GM12891 (cell line): Measurements from ENCODE around the gene PRR14. TPM values are rescaled to one million over a fixed set of nuclear protein-coding genes. Genes with fewer than 3 reads are reported as not detected.
A peak's percentile ranks its signal among the peaks of the same experiment; 100 is the strongest.

ENCODE experiments used
- DNase-seq: peaks from one replicate; pipeline ENCODE4 v3.0.0; 2011; ENCODE audit warnings: low spot score; ENCODE audit not compliant: insufficient read length
- FAIRE-seq: peaks from 2 replicates; lab custom pipeline; 2011; peaks lifted over from hg19 to GRCh38; lab: Jason Lieb, UNC
- PAX5 ChIP-seq: IDR thresholded peaks from 2 replicates; pipeline ENCODE4 v1.6.1; 2011; ENCODE audit warnings: low read length, moderate library complexity, mild to moderate bottlenecking; ENCODE audit not compliant: insufficient read depth, severe bottlenecking
- POLR2A ChIP-seq: IDR thresholded peaks from 2 replicates; pipeline ENCODE4 v1.6.1; 2011; ENCODE audit warnings: low read depth, low read length, control low read depth
- POLR2AphosphoS5 ChIP-seq: IDR thresholded peaks from 2 replicates; pipeline ENCODE4 v1.6.1; 2011; ENCODE audit warnings: low read depth, low read length, control low read depth
- POU2F2 ChIP-seq: IDR thresholded peaks from 2 replicates; pipeline ENCODE4 v1.6.1; 2011; ENCODE audit warnings: low read depth, mild to moderate bottlenecking, control low read depth, low read length, moderate library complexity
- SPI1 ChIP-seq: IDR thresholded peaks from 2 replicates; pipeline ENCODE4 v1.6.1; 2011; ENCODE audit warnings: low read depth, low read length, control low read depth
- TAF1 ChIP-seq: IDR thresholded peaks from 2 replicates; pipeline ENCODE4 v1.6.1; 2011; ENCODE audit warnings: low read depth, low read length, control low read depth
- polyA plus RNA-seq: library from polyadenylated mRNA; unstranded; fragments of >200 nt; gene quantifications from one replicate; pipeline ENCODE4 v1.2.1, GENCODE V29; 2012; ENCODE audit warnings: low read depth, missing spikeins, inconsistent platforms; ENCODE audit not compliant: missing spikeins

PRR14 gene
- polyA plus RNA-seq = 38.7 TPM

GRCh38 chr16:30650369-30651123, at the start of gene PRR14:
TSS of gene PRR14 (plus strand) at chr16:30650960. CDS start at chr16:30651646, 686 bp downstream.
- no peak for FAIRE-seq
- peak; percentile 87 for DNase-seq
- TF ChIP-seq TAF1 (peak; percentile 59), SPI1 (no peak), POLR2AphosphoS5 (no peak), PAX5 (no peak), POU2F2 (no peak), POLR2A (peak; percentile 50; the same call in 1 of the 2 replicates)

DNA sequence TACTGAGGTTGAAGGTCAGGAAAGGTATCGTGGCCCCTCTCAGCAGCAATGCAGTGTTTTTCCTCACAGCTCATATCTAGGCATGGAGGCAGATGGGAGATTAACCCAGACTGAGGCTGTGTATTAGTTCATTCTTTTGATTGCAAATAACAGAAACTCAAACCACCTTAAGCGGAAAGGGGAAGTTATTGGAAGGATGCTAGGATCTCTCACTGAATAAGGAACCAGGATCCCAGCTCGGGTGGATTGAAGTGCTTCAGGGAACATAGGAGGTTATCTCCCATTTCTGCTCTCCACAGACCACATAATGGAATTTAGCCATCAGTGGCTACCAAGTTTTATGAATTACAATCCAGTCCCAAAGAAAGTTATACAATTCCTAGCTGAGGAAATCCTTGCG, 48.8 kb upstream of the PRR14 start:
- TF ChIP-seq POLR2AphosphoS5 = no peak
- no peak for TF ChIP-seq SPI1
- TF ChIP-seq POLR2A = no peak
- TF ChIP-seq PAX5 = no peak
- no peak for TF ChIP-seq POU2F2
- no peak for TF ChIP-seq TAF1
- DNase-seq (no peak), FAIRE-seq (no peak)

DNA sequence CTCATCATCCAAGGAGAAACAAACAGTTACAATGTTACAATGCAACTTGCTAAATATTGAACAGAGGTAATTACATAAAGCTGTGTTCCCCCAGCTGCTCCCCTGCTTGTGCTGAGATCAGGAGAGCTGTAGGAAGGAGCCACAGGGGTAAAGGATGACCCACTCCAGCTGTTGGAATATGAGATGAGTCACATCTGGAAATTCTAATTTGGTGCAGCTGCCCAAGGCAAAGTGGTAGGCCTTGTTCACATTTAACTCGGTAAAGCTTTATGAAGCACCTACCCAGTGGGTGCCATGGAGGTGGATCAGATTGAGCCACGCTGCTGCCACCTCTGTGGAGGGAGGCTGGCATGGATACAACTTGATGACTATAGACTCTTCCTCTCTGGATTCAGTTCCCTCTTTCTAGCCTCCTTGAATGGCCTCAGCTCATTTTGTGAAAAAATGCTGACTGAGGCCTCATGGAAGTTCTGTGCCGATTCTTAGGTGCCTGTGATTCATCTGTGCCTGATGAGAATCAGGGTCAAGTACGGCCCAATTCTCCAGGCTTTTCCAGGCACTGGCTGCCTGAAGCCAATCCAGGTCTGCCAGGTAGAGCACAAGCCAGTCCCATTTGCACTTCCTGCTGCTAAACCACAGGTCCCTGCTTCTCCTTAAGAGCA, 48.0 kb upstream of the PRR14 start:
- FAIRE-seq = no peak
- TF ChIP-seq POU2F2 = no peak
- no peak for TF ChIP-seq SPI1
- TF ChIP-seq TAF1 = no peak
- no peak for DNase-seq

GRCh38 chr16:30603945-30604315, 46.8 kb upstream of the PRR14 start:
- no peak for FAIRE-seq
- TF ChIP-seq POU2F2 (no peak), SPI1 (no peak), POLR2A (no peak), POLR2AphosphoS5 (no peak), TAF1 (no peak), PAX5 (no peak)
- DNase-seq = no peak

GRCh38 chr16:30604316-30604947, 46.3 kb upstream of the PRR14 start:
- TF ChIP-seq POLR2AphosphoS5 = no peak
- TF ChIP-seq POU2F2 = no peak
- FAIRE-seq (no peak), DNase-seq (no peak)

GRCh38 chr16:30605158-30605557, 45.6 kb upstream of the PRR14 start:
- FAIRE-seq (no peak), DNase-seq (no peak)
- TF ChIP-seq POU2F2 (no peak), PAX5 (no peak), POLR2AphosphoS5 (no peak), SPI1 (no peak), TAF1 (no peak), POLR2A (no peak)

DNA sequence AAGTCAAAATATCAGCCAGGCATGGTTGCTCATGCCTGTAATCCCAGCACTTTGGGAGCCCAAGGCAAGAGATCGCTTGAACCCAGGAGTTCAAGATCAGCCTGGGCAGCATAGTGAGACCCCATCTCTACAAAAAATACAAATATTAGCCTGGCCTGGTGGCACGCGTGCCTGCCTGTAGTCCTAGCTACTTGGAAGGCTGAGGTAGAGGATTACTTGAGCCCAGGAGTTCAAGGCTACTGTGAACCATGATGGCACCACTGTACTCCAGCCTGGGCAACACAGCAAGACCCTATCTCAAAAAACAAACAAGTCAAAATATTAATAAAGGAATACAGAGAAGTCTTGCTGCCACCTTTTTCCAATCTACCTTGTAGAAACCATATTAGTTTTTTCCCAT, 44.8 kb upstream of the PRR14 start:
- DNase-seq = no peak
- FAIRE-seq = no peak

DNA sequence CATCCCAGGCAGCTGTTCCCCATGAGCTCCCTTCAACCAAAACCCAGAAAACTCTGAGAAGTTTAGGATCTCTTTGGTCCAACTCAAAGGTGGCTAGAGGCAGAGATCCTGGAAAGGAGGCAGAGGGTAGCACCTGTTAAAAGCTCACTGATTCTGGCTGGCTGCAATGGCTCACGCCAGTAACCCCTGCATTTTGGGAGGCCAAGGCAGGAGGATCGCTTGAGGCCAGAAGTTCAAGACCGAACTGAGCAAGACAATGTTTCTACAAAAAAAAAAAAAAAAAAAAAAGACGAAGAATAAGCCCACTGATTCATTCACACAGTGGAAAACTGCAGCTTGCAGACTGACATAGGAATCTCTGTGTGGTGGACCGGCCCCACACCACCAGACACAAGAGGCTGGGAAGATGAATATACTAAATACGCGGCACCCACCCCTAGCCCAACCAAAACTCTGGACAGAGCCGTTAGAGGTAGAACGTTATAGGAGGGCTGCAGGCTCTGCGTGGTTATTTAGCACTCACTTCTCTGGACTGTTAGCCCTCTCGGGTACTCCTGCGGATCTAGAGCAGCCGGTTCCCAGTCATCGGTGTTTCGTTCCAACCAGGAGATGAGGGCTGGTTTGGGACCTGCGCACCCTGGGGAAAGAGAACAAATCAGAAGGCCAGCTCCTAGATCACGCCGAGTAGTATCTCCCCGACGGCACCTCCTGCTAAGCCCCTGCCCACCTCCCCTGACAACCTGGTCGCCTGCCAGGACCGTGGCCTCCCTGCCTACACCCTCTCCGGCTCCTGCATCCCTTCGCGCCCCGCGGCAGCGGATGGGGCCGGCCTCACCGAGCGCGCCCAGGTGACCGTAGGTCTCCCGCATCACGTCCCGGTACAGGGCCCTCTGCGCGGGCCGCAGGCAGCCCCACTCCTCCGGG, 41.5 kb upstream of the PRR14 start:
- TF ChIP-seq POLR2A (0 out of 2 replicates have a peak, but pooled peaks have one; percentile 2), POLR2AphosphoS5 (no peak)
- no peak for FAIRE-seq
- DNase-seq = peak; percentile 56

More for the DNA sequence above, 44.8 kb upstream of the PRR14 start:
- TF ChIP-seq POLR2A (no peak), POLR2AphosphoS5 (no peak), POU2F2 (no peak), SPI1 (no peak), PAX5 (no peak), TAF1 (no peak)
